ENCODE measurements around the gene PPP1R26.

PPP1R26 gene

GRCh38 chr9:135480071-135480939 lies 723 bp downstream of the PPP1R26 start:
- DNase-seq (ENCODE audit: low read depth) = no peak
- H3K4me3 ChIP-seq (ENCODE audit: low read depth, low read length) = peak overlapping the region; percentile 60
- no peak for TF ChIP-seq CTCF (IDR thresholded peaks at IDR 0.05; ENCODE audit: insufficient read depth, low read depth, low read length, missing control alignments)

DNA sequence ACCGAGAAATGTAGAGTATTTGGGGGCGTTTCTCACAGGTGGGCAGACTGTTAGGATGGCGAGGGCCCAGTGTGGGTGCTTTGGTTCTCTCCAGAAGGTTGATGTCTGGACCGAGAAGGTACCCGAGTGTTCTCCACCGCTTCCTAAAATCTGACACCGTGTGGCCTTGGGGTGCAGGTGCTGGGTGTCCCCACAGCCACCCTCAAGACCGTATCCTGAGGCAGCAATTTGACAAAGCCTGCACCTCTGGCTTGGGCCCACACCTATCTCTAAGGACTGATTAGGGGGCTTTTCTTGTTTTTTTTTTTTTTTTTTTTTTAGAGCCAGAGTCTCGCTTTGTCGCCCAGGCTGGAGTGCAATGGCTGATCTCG lies 1.3 kb downstream of the PPP1R26 start:
- no peak for TF ChIP-seq CTCF (IDR thresholded peaks at IDR 0.05; ENCODE audit: insufficient read depth, low read depth, low read length, missing control alignments)
- no peak for DNase-seq (ENCODE audit: low read depth)
- peak overlapping the region; percentile 60 for H3K4me3 ChIP-seq (ENCODE audit: low read depth, low read length)

DNA sequence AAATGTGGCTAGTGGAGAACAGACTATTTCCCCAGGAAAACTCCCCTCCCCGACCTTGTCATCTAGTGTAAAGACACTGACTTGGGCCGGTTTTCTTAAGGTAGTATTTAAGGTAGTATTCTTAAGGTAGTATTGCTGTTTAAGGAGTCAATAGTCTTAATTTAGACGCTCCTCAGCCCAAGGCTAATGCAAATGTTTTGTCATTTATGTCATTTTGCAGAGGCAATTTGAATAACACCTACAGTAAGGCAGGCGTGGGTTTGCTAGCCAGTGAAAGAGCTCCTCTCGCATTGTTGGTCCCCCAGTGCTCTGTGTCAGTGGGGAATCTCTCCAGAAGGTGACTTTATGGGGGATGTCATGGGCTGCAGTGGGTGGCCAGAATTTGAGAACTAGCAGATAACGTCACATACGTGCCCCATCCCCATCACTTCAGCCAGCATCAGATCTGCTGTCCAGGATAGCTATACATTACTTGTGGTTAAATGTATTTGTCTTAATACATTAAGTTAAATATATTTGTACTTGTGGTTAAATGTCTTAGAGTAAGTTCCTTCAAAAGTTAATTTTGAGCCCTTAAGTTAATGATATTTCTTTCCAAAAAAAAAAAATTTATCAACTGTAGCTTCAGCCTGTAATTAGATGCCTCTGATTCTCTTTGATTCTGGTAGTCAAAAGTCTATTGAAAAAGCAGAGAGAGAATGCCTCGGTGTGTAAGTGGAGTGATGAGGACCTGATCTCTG lies 2.6 kb downstream of the PPP1R26 start:
- TF ChIP-seq CTCF (IDR thresholded peaks at IDR 0.05; ENCODE audit: insufficient read depth, low read depth, low read length, missing control alignments) = no peak
- no peak overlapping the region for H3K4me3 ChIP-seq (ENCODE audit: low read depth, low read length)
- DNase-seq (ENCODE audit: low read depth) = no peak

GRCh38 chr9:135484460-135485277 lies 5.1 kb downstream of the PPP1R26 start:
- TF ChIP-seq CTCF (IDR thresholded peaks at IDR 0.05; ENCODE audit: insufficient read depth, low read depth, low read length, missing control alignments) = no peak
- no peak overlapping the region for H3K4me3 ChIP-seq (ENCODE audit: low read depth, low read length)
- DNase-seq (ENCODE audit: low read depth) = no peak

DNA sequence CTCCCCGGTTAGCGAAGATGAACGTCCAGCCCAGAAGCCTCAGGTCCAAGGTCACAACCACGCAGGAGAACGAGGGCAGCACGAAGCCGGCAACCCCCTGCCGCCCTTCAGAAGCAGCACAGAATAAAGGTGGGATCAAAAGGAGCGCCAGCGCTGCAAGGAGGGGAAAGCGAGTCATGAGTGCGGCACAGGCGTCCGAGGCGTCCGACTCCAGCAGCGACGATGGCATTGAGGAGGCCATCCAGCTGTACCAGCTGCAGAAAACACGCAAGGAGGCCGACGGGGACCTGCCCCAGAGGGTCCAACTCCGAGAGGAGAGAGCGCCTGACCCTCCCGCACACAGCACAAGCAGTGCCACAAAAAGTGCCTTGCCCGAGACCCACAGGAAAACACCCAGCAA lies 5.8 kb downstream of the PPP1R26 start:
- TF ChIP-seq CTCF (IDR thresholded peaks at IDR 0.05; ENCODE audit: insufficient read depth, low read depth, low read length, missing control alignments) = no peak
- DNase-seq (ENCODE audit: low read depth) = no peak
- H3K4me3 ChIP-seq (ENCODE audit: low read depth, low read length) = no peak overlapping the region

GRCh38 chr9:135485832-135486231 lies 6.2 kb downstream of the PPP1R26 start:
- no peak overlapping the region for H3K4me3 ChIP-seq (ENCODE audit: low read depth, low read length)
- TF ChIP-seq CTCF (IDR thresholded peaks at IDR 0.05; ENCODE audit: insufficient read depth, low read depth, low read length, missing control alignments) = no peak

More at GRCh38 chr9:135485832-135486231, 6.2 kb downstream of the PPP1R26 start:
- no peak for DNase-seq (ENCODE audit: low read depth)
